ENCODE results near the gene SLC25A5.
"Not testable (repeated sequence)": the region's sequence is repeated elsewhere in the genome, so short reads cannot be mapped to it uniquely, and the experiment has no call there.

SLC25A5 gene

DNA sequence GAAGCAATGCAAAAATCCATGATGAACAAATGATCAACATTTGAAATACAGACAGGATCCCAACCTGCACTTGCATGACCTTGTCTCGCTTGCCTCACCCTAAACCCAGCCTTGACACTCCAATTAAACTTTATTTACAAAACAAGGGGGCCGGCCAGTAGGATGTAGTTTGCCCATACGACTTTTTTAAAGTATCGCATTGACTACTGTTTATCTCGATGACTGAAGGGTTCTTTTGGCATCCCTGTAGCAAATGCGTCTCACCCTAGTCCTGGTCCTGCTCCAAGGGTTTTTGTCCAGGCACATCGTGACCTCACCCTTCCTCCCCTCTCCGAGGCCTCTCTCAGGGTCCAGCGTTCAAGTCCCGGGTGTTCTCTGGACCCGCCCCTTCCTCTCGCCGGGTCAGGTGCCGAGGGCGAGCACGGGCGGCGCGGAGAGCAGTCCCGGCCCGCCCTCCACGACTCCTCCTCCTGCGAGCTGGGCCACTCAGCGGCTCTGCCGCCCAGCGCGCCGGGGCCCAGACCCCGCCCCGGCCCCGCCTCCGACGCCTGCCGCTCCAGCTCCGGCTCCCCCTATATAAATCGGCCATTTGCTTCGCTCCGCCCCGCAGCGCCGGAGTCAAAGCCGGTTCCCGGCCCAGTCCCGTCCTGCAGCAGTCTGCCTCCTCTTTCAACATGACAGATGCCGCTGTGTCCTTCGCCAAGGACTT, at the start of gene SLC25A5:
Gene SLC25A5 (plus strand): TSS at position 603 of the 709 bp plus-strand sequence. CDS start 72 bp downstream, at position 675.
- DNase-seq (ENCODE audit: low spot score) = peak; percentile 80

DNA sequence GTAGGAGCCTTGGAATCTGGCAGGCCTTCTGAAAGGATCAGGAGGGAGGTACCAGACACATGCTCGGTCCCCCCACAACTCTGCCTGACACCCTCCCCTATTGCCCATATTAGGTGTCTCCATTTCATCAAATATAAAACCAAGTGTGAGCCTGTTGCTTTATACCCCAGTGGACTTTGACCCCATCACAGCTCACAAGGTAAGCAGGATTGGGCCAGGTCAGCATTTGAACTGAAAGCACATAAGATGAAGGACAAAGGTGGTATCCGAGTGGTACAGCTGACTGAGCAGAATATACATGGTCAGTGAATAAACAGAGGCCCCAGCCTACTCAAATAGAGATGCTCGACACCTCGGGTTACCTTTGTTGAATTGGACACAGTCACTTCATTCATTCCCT, 49.1 kb upstream of the SLC25A5 start:
- DNase-seq (ENCODE audit: low spot score) = no peak

DNA sequence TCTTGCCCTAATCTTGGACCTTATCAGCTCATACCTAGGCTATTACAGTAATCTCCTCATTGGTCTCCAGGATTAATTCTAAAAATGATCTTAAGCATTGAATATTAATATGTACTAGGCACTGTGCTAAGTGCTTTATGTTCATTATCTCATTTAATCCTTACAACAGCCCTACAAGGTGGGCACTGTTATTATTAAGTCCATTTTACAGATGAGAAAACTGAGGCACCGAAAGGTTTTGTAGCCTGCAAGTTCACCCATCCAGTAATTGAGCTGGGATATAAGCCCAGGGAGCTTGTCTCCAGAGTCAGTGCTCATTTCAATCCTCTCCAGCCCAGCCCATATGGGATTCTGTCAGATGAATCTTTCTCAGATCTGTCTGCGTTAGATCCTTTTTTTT, 48.3 kb upstream of the SLC25A5 start:
- DNase-seq (ENCODE audit: low spot score) = no peak

DNA sequence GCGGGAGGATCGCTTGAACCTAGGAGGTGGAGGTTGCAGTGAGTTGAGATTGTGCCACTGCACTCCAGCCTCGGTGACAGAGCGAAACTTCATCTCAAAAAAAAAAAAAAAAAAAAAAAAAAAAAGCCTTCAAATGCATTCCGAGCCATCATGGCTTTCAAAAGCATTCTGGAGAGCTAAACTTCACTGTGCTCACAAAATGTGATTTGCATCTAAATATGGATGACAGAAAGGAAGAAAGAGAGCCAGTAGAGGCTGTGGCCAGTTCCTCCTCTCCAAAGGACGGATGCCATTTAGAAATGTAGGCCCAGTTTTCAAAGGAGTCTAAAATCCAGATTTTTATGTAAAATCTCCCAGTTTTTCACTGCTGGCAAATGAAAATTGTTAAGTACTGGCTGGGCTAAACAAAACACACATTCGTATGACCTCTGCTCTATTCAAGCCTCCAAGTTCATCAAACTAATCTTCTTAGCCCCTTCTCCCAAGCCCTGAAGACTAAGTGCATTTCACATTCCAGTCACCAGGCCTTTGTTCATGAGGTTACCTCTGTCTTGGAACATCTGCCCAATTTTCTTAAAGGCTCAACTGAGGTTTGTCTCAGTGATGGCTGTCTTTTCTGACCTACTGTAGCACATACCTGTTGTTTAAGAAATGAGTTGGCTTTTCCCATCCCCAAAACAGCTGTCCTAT, 47.1 kb upstream of the SLC25A5 start:
- no peak for DNase-seq (ENCODE audit: low spot score)

DNA sequence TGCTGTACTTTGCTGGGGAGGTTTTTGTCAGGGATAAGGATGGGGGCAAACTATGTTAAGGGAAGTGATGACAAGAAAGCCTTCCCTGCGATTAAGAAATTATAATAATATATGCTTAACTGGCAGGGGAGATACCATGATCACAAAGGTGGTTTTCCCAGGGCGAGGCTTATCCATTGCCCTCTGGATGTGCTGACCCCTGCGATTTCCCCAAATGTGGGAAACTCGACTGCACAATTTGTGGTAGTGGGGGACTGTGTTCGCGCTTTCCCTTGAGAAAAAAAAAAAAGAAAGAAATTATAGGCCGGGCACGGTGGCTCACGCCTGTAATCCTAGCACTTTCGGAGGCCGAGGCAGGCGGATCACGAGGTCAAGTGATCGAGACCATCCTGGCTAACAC, 44.6 kb upstream of the SLC25A5 start:
- DNase-seq (ENCODE audit: low spot score) = no peak

DNA sequence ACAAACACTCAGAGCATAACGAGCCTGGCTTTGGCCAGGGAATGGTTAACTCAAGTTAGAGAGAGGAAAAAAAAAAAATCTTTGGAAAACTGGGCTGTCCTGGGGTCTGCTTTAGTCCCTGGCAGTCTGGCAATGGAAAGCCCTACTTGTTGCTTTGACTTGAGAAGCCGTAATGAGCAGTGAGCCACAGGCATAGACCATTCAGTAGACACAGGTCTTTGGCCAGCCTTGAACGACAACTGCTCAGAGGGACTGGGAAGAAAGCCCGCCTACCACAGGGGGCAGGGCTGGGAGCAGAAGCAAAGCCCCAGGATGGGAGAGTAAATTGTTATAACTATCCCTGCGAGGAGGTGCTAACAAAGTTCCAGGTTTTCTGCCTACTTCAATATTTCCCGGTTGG, 43.2 kb upstream of the SLC25A5 start:
- DNase-seq (ENCODE audit: low spot score) = no peak

DNA sequence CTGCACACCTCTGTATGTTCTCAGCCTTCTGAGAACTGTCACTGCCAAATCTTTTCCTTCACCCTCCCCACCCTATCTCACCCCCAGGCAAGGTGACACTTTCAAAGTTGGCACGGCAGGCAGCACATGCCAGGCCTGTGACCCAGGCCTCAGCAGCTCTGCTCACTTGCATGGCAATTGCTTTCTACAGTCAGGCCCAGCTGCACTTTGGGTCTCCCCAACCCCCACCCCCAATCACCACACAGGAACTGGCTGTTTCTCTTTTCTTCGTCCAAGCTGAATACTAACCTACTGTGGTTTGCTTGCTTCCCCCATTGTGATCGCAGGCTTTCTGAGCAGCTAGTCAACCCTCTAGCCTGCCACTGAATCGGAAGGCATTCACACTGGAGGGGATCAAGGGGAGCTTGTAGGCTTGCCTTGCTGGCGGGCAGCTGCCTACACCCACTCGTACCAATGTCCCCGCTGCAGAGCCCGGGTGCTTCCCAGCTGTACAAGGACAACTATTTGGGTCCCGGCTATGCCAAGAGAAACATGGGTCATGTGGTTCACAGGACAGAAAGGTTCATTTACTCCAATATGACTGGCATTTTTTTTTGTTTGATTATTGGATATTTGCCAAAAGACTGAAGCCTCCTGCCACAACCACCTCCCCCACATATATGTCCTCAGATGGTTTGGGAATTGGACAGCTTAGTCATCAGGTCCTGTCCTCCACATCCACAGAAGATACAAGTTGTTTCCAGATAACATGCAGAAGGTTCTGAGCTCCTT, 41.0 kb upstream of the SLC25A5 start:
- DNase-seq (ENCODE audit: low spot score) = no peak

DNA sequence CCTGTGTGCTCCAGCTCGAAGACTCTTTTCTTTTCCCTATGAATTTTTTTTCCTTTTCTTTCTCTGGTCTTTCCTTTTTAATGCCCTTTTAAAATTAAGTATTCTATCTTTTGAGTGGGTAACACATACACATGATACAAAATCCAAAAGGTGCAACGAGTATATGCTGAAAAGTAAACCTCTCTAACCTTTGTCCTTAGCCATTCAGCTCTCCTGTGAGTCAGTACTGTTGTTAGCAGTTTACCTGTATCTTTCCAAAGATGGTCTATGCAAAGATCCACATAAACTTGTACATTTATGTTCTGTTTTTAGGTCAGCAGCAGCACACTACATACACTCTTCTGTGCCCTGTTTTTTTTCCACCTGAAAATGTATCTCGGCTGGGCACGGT, 40.5 kb upstream of the SLC25A5 start:
- DNase-seq (ENCODE audit: low spot score) = no peak

DNA sequence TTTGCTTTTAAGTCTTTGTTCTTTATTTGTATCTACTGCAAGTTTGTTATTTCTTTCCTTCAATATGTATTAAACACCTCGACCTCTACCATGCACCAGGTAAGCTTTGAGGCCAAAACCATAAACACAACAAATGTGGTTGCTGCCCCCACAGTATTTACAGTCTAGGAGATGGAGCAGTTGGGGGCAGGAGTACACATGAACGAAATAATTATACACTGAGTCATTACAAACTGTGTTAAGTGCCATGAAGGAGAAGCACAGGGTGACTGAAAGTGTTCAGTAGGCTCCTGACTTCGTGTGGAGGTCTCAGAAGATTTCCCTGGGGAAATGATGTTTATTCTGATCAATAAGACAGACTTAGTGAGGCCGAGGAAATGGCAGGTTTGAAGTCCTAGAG, 38.8 kb upstream of the SLC25A5 start:
- DNase-seq (ENCODE audit: low spot score) = no peak

DNA sequence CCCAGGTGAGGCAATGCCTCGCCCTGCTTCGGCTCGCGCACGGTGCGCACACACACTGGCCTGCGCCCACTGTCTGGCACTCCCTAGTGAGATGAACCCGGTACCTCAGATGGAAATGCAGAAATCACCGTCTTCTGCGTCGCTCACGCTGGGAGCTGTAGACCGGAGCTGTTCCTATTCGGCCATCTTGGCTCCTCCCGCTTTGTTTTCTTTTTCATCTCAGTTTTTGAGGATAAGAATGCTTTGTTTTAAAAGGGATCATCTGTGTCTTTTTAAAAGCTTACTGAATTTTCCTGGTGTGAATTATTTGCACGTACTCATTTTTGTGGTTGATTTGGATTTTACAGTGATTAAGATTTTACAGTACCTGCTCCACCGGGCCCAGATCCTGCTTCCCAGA, 26.9 kb upstream of the SLC25A5 start:
- DNase-seq (ENCODE audit: low spot score) = not testable (repeated sequence)

DNA sequence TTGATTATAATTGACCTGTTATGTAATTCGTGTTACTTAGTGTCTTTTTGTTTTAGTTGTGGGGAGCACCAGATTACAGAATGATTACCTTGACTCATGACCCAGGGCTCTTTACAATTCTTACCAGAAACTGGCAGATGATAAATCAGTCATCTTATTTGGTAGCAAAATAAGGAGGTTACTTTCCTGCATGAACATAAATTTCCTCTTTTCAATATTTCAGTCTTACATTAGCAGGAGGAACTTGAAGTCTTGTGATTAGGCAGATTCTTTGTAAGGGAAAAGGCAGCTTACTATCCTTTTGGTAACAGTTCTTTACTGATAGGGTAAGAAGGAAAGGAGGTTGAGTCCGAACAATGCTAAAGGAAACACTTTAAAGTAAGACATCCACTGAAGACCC, 26.0 kb upstream of the SLC25A5 start:
- no peak for DNase-seq (ENCODE audit: low spot score)

DNA sequence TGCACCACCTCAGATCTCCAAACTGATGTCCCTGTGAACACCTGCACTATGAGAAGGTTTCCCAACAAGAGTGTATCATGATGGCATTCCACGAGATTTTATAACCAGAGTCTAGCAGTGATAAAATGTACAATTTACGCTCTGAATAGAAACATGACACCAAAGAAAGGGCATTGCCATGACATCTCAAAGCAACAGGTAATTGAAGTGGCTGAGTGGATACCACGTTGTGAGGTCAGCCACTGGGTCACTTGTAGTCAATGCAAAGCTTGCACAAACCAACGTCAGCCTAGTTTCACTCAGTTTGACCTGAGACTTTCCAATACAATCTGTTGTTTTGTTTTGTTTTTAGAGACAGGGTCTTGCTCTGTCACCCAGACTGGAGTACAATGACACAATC, 15.0 kb upstream of the SLC25A5 start:
- no peak for DNase-seq (ENCODE audit: low spot score)

DNA sequence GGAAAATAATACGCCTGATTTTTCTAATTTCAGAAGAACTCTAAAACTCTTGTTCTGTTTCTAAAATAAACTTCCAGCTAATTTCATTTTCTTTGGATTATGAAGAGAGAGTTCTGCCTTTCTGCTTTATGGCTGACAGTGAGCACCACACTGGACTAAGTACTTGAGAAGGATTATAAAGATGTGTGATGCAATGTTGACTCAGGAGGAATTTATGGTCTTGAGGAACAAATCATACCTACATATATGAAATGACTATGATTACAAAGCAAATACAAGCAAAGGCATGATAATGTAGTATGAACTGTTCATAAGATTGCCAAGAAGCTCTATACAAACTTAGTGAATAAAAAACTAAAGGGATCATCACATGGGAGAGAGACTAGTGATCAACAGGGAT, 13.0 kb upstream of the SLC25A5 start:
- DNase-seq (ENCODE audit: low spot score) = no peak

DNA sequence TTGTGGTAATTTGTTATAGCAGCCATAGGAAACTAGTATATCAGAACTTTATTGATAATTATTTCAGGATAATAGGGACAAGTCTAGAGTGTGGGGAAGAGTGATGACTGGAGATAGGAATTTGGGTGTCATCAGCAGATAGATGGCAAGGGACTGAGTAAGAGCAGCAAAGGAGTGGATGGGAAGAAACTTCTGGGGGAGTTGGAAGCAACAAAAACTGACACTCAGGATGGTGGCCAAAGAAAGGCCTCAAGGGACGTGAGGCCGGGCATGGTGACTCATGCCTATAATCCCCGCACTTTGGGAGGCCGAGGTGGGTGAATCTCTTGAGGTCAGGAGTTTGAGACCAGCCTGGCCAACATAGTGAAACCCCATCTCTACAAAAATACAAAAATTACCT, 9.1 kb upstream of the SLC25A5 start:
- DNase-seq (ENCODE audit: low spot score) = no peak

DNA sequence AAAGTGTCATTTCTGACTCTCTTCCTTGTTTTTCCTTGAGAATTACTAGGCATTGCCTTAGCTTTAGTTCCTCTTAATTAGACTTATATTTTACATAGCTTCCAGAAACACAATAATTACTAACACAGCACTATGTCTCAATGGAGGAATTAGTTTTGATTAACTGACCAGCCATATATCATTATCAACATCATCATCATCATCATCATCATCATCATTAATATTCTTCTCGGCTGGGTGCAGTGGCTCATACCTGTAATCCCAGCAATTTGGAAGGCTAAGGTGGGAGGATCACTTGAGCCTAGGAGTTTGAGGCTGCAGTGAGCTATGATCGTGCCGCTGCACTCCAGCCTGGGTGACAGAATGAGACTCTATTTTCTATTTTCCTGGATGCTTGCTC, 2.7 kb upstream of the SLC25A5 start:
- DNase-seq (ENCODE audit: low spot score) = no peak

DNA sequence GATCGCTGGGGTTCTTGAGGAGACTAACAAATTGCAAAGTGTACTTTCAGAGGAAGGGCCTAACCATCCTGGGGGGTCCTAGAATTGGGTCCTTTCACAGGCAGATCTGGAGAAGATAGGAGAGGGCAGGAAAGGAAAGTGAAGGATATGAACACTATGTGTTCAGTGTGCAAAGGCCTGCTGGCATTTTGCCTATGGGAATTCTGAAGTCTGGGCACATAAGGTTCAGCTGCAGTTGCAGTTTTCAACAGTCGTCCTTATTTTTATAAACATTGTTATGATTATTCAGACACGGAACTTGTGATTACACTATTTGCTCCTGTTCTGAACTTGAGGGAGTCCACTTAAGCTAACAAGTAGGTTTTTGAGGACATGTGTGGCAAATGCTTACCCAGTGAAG, 1.3 kb upstream of the SLC25A5 start:
- no peak for DNase-seq (ENCODE audit: low spot score)

DNA sequence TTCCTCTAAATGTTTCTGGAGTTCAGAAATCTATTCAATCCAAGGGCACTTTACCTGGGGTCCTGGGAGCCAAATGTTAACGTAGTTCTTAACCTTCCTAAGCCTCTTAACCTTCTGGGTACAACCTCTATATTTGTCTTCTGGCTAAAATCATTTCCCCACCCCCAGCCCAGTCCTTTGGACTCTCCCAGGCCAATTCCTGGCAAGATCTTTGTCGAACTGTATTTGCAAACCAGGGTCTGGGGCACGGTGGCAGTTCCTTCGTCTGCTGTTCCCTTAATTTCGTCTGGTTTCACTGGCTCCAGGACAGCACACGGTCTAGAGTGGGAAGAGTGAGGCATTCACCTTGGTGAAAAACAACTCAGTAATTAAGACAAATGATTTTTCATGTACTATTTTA, 811 bp upstream of the SLC25A5 start:
- DNase-seq (ENCODE audit: low spot score) = no peak

DNA sequence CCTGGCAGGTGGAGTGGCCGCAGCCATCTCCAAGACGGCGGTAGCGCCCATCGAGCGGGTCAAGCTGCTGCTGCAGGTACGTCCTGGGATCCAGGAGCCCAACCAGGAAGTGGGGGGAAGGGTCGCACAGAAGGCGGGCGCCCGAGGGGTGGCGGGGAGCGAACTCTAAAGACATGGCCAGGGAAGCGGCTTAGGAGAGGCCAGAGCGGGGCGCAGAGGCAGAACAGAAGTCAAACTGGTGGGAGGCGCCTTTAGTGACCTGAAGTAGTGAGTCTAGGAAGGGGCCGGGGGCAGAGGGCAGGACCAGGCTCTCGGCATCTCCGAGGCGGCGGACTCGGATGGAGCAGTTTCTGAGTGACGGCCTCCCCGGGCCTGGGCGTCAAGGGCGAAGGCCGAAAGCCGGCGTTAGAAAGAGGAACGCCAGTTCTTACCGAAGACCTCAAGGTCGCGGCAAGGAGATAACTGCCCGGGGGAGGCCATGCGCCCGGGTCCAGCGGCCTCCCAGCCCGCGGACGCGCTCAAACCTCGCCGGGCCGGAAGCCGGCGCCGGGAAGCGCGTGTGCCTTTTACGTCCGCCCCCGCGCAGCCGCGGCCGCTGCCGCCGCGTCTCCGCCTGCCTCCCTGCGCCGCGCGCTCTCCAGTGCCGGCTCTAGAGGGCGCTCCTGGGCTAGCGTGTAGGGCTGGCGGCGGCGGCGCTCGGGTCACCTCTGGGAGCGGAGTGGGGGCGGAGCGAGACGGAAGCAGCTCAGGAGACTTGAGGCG, 488 bp downstream of the SLC25A5 start:
- peak; percentile 87 for DNase-seq (ENCODE audit: low spot score)

DNA sequence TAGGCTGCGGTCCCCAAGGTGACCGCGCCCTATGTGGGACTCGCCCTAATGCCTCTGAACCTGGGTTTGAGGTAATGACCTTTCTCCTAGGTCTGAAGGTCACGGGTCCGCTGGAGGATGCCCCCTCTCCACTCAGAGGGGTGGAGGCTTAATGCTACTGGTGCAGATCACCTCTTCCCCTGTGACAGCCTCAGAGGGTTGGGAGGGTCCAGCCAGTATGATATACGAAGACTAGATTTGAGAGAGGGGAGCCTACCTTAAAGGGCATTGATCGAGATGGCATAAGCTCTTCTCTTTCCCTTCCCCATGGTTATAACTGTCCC, 1.0 kb downstream of the SLC25A5 start:
- DNase-seq (ENCODE audit: low spot score) = no peak

DNA sequence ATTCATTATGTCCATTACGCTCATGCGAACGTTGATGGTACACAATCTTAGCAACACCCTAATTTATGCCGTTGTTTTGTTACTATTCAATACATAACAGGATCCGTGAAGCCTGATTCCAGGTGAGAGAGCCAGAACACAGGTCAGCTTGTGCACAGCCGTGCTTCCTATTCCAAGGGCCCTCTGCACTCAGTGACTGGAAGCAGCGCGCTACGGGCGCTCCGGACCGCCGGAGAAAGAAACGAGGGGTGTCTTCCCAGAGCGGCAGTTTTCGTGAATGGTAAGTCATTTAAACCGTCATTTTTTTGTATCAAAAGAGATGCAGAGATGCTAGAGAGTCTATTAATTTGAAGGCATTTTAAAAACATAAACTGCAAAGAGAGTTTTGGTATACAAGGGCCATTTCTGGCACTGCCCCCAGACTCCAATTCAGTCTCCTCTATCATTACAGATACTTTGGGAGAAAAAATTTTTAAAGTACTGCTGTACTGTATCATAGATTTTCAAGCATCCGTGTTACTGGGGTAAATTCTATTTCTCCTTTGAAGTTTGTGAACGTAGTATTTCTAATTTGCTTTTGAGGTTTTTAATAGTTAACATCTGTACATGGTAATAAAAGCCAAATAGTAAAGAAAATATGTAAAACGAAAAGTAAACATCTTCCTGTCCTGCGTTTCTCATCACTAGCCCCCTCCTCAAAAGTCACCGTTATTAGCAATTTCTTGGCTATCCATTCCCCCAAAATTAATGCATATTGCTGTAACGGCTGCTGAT, 6.6 kb downstream of the SLC25A5 start:
- DNase-seq (ENCODE audit: low spot score) = no peak

DNA sequence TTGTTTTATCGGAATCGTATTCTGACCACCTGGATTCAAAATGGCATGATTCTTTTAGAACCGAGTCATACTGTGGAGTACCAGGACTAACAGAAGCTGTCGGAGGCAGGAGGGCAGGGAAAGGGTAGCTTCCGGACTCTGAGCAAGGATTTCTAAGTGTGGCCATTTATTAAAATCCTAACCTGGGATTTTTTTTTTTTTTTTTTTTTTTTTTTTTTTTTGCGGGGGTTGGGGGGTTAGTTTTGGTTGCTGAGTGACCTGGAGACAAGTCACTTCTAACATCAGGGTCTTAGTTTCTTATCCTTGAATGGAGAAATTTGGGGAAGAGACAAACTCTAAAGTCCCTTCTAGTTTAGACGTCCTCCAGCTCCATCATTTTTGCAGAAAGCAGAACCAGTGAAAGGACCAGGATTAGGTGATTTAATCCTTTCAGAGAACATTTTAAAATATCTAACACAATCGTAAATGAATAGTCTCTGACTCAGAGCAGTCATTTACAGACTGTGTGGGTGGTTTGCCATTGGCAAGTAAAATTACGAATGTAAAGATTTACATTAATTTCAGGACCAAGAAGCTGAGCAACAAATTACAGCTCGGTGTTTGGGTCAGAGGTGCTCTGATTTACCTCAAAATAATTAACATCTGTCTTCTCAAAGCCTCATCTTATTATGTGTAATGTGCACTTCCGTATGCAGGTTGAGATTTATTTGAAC, 7.3 kb downstream of the SLC25A5 start:
- DNase-seq (ENCODE audit: low spot score) = no peak
